ENCODE measurements around the gene PTPRT. TPM values are rescaled to one million over a fixed set of nuclear protein-coding genes. Genes with fewer than 3 reads are reported as not detected.

Gene PTPRT
- polyA plus RNA-seq, 3 donors = not detected

DNA sequence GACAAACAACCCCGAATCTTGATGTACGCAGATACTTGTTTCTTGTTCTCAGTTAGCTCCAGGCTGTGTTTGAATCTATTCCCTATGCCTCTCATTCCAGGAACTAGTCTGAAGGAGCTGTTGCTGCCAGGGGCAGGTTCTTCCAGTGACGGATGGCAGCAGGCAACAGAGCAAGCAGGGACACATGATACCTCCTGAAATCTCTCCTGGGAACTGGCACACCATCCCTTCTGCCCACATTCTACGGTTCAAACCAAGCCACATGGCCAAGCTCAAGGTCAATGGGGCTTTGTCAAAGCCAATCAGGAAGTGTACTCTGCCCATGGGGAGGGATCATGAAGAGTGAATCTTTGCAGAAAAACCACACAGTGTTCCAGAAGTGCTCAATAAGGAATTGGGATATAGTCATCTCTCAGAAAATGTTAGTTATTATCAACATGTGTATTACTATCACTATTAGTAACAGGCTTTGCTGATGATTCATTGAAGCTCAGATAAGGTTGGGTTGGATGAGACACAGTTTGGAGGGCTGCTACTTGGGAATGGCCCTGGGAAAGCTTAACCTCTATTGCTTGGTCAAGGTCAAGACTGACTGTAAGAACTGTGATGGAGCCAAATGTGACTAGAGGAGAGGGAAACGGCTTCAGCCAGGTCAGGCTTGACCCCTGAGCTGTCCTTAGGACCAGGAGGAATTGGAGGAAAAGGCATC lies 454.9 kb downstream of the PTPRT start:
- Histone ChIP-seq H2AFZ (ENCODE audit: insufficient read depth, low read depth, low read length, poor library complexity, severe bottlenecking) (no peak overlapping the region), H3K9ac (ENCODE audit: insufficient read depth, low read length, poor library complexity, severe bottlenecking) (no peak overlapping the region), H3K4me3 (replicated peaks in 1 of 3; ENCODE audit: low read depth in 2 of 3, low read length in 3 of 3) (no peak overlapping the region), H3K4me1 (ENCODE audit: control insufficient read depth in 1 of 2, insufficient read depth in 2 of 2, low read length in 2 of 2) (no peaks in the 10 kb centered on the region), H3K27ac (ENCODE audit: low read depth in 1 of 2, low read length in 2 of 2) (no peak overlapping the region), H3K79me2 (ENCODE audit: insufficient read depth, low read length) (no peaks in the 10 kb centered on the region), H3K9me3 (replicated peaks in 1 of 2; ENCODE audit: control insufficient read depth in 1 of 2, insufficient read depth in 1 of 2, low read length in 2 of 2) (peaks cover 9 to 13% of the 10 kb centered on the region in 2 donors), H4K20me1 (ENCODE audit: insufficient read depth, low read length) (no peaks in the 10 kb centered on the region), H3K27me3 (ENCODE audit: control insufficient read depth in 2 of 2, insufficient read depth in 2 of 2, low read length in 2 of 2) (no peaks in the 10 kb centered on the region), H3K36me3 (replicated peaks in 1 of 2; ENCODE audit: control insufficient read depth in 1 of 2, insufficient read depth in 2 of 2, low read length in 2 of 2) (no peaks in the 10 kb centered on the region), H3K4me2 (replicated peaks; ENCODE audit: extremely low read depth, low read length, poor library complexity, severe bottlenecking) (no peak overlapping the region)
- H3K27ac Mint-ChIP-seq = no peak overlapping the region
- TF ChIP-seq, protein P1, sequence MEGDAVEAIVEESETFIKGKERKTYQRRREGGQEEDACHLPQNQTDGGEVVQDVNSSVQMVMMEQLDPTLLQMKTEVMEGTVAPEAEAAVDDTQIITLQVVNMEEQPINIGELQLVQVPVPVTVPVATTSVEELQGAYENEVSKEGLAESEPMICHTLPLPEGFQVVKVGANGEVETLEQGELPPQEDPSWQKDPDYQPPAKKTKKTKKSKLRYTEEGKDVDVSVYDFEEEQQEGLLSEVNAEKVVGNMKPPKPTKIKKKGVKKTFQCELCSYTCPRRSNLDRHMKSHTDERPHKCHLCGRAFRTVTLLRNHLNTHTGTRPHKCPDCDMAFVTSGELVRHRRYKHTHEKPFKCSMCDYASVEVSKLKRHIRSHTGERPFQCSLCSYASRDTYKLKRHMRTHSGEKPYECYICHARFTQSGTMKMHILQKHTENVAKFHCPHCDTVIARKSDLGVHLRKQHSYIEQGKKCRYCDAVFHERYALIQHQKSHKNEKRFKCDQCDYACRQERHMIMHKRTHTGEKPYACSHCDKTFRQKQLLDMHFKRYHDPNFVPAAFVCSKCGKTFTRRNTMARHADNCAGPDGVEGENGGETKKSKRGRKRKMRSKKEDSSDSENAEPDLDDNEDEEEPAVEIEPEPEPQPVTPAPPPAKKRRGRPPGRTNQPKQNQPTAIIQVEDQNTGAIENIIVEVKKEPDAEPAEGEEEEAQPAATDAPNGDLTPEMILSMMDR (IDR thresholded peaks at IDR 0.05) = no peak
- WGBS (ENCODE audit: insufficient coverage) = 65% methylated on average over 2 of the region's 5 CpGs
- DNase-seq = no peak
- H3K4me3 Mint-ChIP-seq = no peak overlapping the region
- intact Hi-C loops (cut with micrococcal nuclease) = no loop called here
- no peaks in the 10 kb centered on the region for H3K27me3 Mint-ChIP-seq (ENCODE audit: low read depth in 3 of 3)
- H3K4me1 Mint-ChIP-seq = no peaks in the 10 kb centered on the region
- H3K9me3 Mint-ChIP-seq = peaks cover 7 to 22% (median 17%) of the 10 kb centered on the region in 7 donors
- no peaks in the 10 kb centered on the region for H3K36me3 Mint-ChIP-seq

DNA sequence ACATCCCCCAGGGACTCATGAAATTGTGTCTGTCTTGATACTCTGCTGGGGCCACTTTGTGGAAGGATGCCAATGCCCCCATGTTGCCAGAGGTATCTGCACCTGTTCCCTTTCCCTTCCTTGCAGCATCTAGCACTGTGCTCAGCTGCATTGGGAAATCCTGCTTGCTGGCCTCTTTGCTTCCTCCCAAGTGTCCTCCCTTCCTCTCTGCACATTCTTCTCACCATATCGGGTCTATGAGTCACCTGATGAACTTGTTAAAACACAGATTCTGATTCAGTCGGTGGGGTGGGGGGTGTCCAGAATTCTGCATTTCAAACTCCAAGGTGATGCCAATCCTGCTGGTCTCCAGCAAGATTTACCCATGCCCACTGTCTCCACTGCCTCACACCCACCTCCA lies 467.8 kb downstream of the PTPRT start:
- intact Hi-C loops (cut with micrococcal nuclease) = no loop called here
- TF ChIP-seq, protein P1 (IDR thresholded peaks at IDR 0.05) = no peak
- Mint-ChIP-seq H3K27me3 (ENCODE audit: low read depth in 3 of 3) (no peaks in the 10 kb centered on the region), H3K4me1 (no peaks in the 10 kb centered on the region), H3K9me3 (peaks cover 0 to 7% (median 2%) of the 10 kb centered on the region in 7 donors), H3K4me3 (no peak overlapping the region), H3K36me3 (no peaks in the 10 kb centered on the region), H3K27ac (no peak overlapping the region)
- no peak overlapping the region for H3K4me3 ChIP-seq (replicated peaks in 1 of 3; ENCODE audit: low read depth in 2 of 3, low read length in 3 of 3)
- H2AFZ ChIP-seq (ENCODE audit: insufficient read depth, low read depth, low read length, poor library complexity, severe bottlenecking) = no peak overlapping the region
- no peak for DNase-seq
- no peak overlapping the region for H3K27ac ChIP-seq (ENCODE audit: low read depth in 1 of 2, low read length in 2 of 2)
- H4K20me1 ChIP-seq (ENCODE audit: insufficient read depth, low read length) = no peaks in the 10 kb centered on the region
- no peak overlapping the region for H3K9ac ChIP-seq (ENCODE audit: insufficient read depth, low read length, poor library complexity, severe bottlenecking)
- H3K9me3 ChIP-seq (replicated peaks in 1 of 2; ENCODE audit: control insufficient read depth in 1 of 2, insufficient read depth in 1 of 2, low read length in 2 of 2) = no peaks in the 10 kb centered on the region
- no peaks in the 10 kb centered on the region for H3K4me1 ChIP-seq (ENCODE audit: control insufficient read depth in 1 of 2, insufficient read depth in 2 of 2, low read length in 2 of 2)
- no peaks in the 10 kb centered on the region for H3K36me3 ChIP-seq (replicated peaks in 1 of 2; ENCODE audit: control insufficient read depth in 1 of 2, insufficient read depth in 2 of 2, low read length in 2 of 2)
- no peak overlapping the region for H3K4me2 ChIP-seq (replicated peaks; ENCODE audit: extremely low read depth, low read length, poor library complexity, severe bottlenecking)
- no CpG with 5 or more reads among the region's 2 CpGs for WGBS (ENCODE audit: insufficient coverage)
- no peaks in the 10 kb centered on the region for H3K27me3 ChIP-seq (ENCODE audit: control insufficient read depth in 2 of 2, insufficient read depth in 2 of 2, low read length in 2 of 2)
- no peaks in the 10 kb centered on the region for H3K79me2 ChIP-seq (ENCODE audit: insufficient read depth, low read length)

All from CD14-positive monocyte (primary cell).